Nephron progenitor cell (in vitro differentiated cells): ENCODE data around the gene AGFG1.

Experiments
- DNase-seq: peaks from one replicate; pipeline ENCODE4 v3.0.0; 2021
- H3K27ac Mint-ChIP-seq: 2 replicates; pipeline ENCODE4 v1.8.0; 2021; ENCODE audit warnings: mild to moderate bottlenecking, moderate library complexity, mixed read lengths
- H3K27me3 Mint-ChIP-seq: 2 replicates; pipeline ENCODE4 v1.8.0; 2021; ENCODE audit warnings: mild to moderate bottlenecking, low read depth, mixed read lengths; ENCODE audit not compliant: poor library complexity
- H3K36me3 Mint-ChIP-seq: 2 replicates; pipeline ENCODE4 v1.8.0; 2021; ENCODE audit warnings: low read depth, mixed read lengths
- H3K4me1 Mint-ChIP-seq: 2 replicates; pipeline ENCODE4 v1.8.0; 2021; ENCODE audit warnings: mixed read lengths
- H3K4me3 Mint-ChIP-seq: 2 replicates; pipeline ENCODE4 v1.8.0; 2021; ENCODE audit warnings: mild to moderate bottlenecking, moderate library complexity, mixed read lengths
- H3K9me3 Mint-ChIP-seq: 2 replicates; pipeline ENCODE4 v1.8.0; 2021; ENCODE audit warnings: mild to moderate bottlenecking, moderate library complexity, mixed read lengths
- TF ChIP-seq, protein P1 (sequence below): fragments of 200-600 bp; sonication (generic); IDR thresholded peaks from 2 replicates; pipeline ENCODE4 v1.5.0; 2021; ENCODE audit warnings: antibody characterized with exemption

Gene AGFG1

DNA sequence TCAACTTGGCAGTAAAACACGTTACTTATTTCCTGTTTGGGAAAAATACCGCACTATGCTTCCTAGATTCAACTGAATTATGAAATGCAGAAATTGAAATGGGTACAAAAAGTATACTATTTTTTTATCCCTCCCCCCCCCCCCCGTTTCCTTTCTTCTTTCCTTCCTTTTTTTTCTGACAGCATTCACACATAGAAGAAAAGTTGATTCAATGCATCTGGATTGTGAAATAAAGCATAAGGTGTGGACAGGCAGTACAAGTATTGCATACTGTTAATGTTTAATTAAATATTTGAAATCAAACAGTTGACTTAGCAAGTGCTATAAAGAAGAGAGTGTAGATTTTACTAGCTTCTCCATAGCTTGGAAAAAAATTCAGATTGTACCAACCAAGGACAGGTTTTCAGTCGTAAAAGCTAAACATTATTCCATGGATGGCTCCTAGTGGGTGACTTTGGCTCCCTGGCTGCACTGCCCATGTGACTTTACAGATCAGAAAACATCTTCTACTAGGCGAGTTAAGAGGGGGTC lies 21.6 kb upstream of the AGFG1 start:
- H3K9me3 Mint-ChIP-seq: no peaks in the 10 kb centered on the region
- TF ChIP-seq, protein P1, sequence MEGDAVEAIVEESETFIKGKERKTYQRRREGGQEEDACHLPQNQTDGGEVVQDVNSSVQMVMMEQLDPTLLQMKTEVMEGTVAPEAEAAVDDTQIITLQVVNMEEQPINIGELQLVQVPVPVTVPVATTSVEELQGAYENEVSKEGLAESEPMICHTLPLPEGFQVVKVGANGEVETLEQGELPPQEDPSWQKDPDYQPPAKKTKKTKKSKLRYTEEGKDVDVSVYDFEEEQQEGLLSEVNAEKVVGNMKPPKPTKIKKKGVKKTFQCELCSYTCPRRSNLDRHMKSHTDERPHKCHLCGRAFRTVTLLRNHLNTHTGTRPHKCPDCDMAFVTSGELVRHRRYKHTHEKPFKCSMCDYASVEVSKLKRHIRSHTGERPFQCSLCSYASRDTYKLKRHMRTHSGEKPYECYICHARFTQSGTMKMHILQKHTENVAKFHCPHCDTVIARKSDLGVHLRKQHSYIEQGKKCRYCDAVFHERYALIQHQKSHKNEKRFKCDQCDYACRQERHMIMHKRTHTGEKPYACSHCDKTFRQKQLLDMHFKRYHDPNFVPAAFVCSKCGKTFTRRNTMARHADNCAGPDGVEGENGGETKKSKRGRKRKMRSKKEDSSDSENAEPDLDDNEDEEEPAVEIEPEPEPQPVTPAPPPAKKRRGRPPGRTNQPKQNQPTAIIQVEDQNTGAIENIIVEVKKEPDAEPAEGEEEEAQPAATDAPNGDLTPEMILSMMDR: no peak
- no peaks in the 10 kb centered on the region for H3K36me3 Mint-ChIP-seq
- H3K27ac Mint-ChIP-seq: no peak overlapping the region
- no peak overlapping the region for H3K4me3 Mint-ChIP-seq
- DNase-seq: no peak
- H3K27me3 Mint-ChIP-seq: peaks cover 11% of the 10 kb centered on the region
- H3K4me1 Mint-ChIP-seq: no peaks in the 10 kb centered on the region

DNA sequence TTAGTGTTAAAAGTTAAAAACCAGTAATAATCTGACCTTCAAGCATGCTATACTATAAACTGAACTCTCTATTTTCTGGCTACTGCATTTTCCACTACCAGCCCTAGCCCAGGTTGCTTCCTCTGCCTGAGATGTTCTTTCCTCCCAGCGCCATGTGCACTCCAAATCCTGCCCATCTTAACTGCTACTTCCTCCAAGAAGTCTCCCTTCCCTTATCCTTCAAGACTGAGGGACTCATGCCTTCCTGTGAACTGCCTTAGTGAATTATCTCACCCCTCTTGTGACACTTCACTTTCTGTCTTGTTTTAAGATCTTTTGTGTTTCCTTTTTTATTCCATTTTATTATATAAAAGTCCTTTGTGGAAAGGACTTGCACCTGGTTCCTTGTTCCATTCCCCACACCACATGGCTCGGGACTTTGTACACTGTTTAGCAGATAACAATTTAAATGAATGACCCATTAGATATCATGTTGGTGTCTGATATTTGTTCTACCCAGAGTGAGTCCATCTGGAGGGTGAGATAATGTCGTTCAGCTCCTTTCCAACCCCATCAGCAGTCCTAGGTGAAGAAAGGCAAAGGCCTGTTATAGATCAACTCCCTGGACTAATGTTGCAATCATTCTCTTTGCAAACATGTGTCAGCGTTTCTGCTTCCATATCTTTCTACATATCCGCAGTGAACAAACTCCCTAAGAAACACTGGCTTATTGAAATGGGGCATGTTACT lies 20.9 kb upstream of the AGFG1 start:
- Mint-ChIP-seq H3K4me1 (peaks cover 4% of the 10 kb centered on the region), H3K27me3 (peaks cover 8% of the 10 kb centered on the region), H3K27ac (no peak overlapping the region), H3K36me3 (no peaks in the 10 kb centered on the region), H3K9me3 (no peaks in the 10 kb centered on the region), H3K4me3 (no peak overlapping the region)
- TF ChIP-seq, protein P1: no peak
- DNase-seq: no peak

DNA sequence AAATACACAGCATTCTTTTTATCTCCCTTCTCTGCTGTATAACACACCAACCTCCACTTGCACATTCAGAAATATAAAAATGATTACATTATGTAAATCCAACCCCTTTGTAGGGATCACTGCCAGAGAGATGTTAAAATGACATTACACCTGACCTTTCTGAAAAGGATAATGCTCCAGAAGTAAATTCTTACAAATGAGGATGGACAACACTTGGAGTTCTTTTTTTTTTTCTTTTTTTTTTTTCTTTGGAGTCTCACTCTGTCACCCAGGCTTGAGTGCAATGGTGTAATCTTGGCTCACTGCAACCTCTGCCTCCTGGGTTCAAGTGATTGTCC lies 20.3 kb upstream of the AGFG1 start:
- no peaks in the 10 kb centered on the region for H3K36me3 Mint-ChIP-seq
- TF ChIP-seq, protein P1: no peak
- H3K4me1 Mint-ChIP-seq: peaks cover 7% of the 10 kb centered on the region
- H3K27me3 Mint-ChIP-seq: peaks cover 6% of the 10 kb centered on the region
- DNase-seq: no peak
- no peaks in the 10 kb centered on the region for H3K9me3 Mint-ChIP-seq
- no peak overlapping the region for H3K4me3 Mint-ChIP-seq
- H3K27ac Mint-ChIP-seq: no peak overlapping the region

DNA sequence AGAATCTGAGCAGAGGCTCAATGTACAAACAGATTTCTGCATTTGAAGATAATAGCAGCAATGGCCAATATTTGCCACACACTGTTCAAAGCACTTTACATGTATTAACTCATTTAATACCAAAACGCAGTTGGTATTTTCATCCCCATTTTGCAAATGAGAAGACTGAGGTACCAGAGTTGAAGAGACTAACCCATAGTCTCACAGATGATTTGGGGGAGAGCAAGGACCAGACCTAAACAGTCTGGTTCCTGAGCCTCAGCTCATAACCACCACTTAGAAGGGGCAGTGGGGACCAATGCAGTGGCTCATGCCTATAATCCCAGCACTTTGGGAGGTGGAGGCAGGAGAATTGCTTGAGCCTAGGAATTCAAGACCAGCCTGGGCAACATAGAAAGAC lies 18.1 kb upstream of the AGFG1 start:
- no peak overlapping the region for H3K27ac Mint-ChIP-seq
- no peaks in the 10 kb centered on the region for H3K36me3 Mint-ChIP-seq
- no peak overlapping the region for H3K4me3 Mint-ChIP-seq

DNA sequence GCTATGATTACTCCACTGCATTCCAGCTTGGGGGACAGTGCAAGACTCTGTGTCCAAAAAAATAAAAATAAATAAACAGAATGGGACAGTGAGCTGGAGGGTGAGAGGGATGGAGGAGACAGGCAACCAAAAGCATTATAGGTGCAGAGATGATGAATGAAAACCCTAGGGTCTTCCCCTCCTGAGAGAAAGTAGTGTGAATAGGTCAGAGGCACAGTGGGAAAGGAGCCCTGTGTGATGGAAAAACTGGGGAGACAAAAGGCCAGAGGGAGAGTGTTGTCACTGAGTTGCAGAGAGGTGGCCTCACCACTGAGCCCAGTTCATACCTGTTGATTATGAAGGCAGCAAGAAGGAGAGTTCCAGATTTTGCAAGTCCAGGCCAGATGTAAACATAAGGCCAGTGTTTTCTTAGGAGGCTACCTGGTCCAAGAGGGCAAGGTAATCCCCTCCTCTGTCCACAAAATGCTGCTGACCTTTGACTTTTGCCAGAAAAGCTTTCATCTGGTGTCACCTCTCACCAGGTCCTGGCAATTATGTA lies 17.6 kb upstream of the AGFG1 start:
- Mint-ChIP-seq H3K27me3 (peaks cover 3% of the 10 kb centered on the region), H3K4me1 (peaks cover 11% of the 10 kb centered on the region), H3K36me3 (no peaks in the 10 kb centered on the region), H3K27ac (no peak overlapping the region), H3K4me3 (no peak overlapping the region), H3K9me3 (no peaks in the 10 kb centered on the region)
- DNase-seq: no peak
- TF ChIP-seq, protein P1: no peak

More for the DNA sequence above, 18.1 kb upstream of the AGFG1 start:
- H3K9me3 Mint-ChIP-seq: no peaks in the 10 kb centered on the region
- H3K4me1 Mint-ChIP-seq: peaks cover 8% of the 10 kb centered on the region
- TF ChIP-seq, protein P1: no peak
- no peak for DNase-seq
- H3K27me3 Mint-ChIP-seq: peaks cover 3% of the 10 kb centered on the region

DNA sequence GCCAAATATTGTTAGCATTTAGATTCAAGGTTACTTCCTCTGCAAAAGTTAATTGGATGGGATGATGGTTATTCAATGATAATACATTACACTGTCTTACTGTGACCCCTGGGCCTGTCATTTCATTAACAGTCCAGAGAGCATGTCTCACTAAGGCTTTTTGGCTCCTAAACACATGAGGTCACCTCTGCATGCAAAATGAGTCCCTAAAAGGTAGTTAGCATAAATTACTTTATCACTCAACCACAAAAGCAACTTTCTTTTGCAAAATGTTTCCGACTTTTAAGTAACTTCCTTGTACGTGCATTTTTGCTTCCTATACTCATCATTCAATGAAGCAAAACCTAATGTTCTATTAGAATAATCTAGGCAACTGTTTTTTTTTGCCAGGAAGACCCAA lies 16.8 kb upstream of the AGFG1 start:
- Mint-ChIP-seq H3K4me3 (no peak overlapping the region), H3K9me3 (no peaks in the 10 kb centered on the region), H3K4me1 (peaks cover 11% of the 10 kb centered on the region), H3K27me3 (peaks cover 3% of the 10 kb centered on the region), H3K27ac (no peak overlapping the region), H3K36me3 (no peaks in the 10 kb centered on the region)
- DNase-seq: no peak
- TF ChIP-seq, protein P1: no peak
